Left forelimb (tissue), 1 donor: ENCODE measurements around the gene DGKB.

Source experiments
- DNase-seq: peaks from one replicate; pipeline ENCODE4 v3.0.0-alpha.2; 2018; ENCODE audit warnings: low spot score

The DGKB gene

DNA sequence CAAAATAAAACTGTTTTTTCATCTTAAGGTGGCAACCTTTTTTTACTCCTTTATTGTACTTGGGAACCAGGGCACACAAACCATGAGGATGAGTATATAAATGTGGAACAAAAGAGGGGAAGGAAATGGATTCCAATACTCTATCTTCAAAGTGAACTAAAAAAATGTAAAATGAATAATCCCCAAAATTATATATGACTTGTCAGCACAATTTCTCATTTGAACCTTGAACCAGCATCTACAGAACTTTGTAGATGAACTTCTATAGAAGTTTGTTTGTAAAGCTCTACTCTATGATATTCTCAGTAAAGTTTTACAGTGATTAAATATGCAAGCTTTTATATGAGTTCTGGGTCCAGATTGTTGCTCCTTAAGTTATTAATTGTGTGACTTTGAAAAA, 694.8 kb downstream of the DGKB start:
- DNase-seq: no peak

GRCh38 chr7:14207138-14207537, 695.4 kb downstream of the DGKB start:
- DNase-seq: no peak

GRCh38 chr7:14206121-14206520, 696.4 kb downstream of the DGKB start:
- DNase-seq: no peak

DNA sequence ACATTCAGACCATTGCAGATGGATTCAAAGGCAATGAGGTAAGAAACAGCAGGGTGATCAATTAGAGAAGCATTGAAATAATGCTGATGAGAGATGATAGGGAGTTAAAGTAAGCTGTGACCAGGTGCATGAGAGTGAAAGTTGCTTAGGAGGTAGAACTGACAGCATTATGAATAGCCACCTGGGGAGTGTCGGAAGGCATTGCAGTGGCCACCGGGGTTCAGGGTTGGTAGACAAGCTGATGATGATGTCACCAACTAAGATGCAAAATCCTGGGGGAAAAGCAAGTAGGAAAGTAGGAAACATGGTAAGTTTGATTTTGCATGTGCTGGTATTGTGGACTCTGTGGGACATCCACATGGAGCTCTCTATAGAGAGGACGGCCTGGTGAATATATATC, 701.2 kb downstream of the DGKB start:
- DNase-seq: no peak

DNA sequence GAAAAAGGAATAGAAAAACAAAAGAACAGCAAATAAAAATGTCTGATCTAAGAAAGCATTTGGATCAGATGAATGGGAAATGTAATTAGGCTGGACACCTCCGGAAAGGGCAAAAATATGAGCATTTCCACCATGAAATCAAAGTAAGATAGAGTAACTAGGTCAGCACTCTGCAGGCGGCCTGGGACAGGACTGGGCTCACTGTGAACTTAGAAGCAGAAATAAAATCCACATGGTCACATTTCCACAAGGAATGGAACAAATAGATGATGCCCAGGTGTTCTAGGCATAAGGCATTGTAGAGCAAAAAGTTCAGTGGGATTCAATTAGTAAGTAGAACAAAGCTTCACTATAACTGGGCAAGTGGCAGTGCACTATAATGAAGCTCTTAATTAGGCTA, 703.2 kb downstream of the DGKB start:
- no peak for DNase-seq

GRCh38 chr7:14197280-14197679, 705.3 kb downstream of the DGKB start:
- no peak for DNase-seq

DNA sequence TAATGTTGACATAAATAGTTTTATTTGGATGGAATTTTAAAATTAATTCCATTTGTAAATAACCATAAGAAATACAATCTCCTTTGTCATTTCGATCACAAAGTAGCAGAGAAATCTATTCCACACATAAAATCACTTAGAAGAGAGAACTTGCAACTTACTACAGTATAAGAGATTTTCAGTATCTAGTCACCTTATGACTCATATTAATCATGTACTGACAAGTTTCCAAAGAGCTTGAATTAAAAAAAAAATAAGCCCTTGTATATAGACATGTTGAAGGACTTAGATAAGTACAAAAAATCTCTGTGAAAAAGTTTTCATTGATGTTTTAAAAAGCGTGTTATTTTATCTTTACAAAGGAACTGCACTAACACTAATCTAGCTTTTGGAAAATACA, 706.0 kb downstream of the DGKB start:
- DNase-seq: no peak

GRCh38 chr7:14195871-14196270, 706.7 kb downstream of the DGKB start:
- no peak for DNase-seq

DNA sequence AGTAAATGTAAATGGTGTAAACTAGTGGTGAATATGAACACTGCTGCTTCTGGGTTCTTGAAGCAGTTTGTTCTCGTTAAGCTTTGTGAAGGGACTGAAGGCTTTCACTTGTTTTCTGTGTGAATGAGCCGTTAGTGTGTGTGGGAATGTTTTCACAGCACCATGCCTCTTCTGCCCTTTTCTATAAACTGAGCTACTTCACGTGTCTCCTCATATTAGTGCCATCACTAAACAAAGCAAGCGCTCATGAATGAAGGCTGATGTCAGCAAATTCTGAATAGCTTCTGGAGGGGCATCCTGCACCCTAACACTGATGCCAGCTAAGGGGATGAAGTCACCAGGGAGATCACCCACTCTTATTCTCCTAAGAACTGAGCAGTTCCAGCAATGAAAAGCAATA, 707.5 kb downstream of the DGKB start:
- no peak for DNase-seq

- DNase-seq: no peak
Measured at GRCh38 chr7:14191686-14192098, 710.9 kb downstream of the DGKB start.

DNA sequence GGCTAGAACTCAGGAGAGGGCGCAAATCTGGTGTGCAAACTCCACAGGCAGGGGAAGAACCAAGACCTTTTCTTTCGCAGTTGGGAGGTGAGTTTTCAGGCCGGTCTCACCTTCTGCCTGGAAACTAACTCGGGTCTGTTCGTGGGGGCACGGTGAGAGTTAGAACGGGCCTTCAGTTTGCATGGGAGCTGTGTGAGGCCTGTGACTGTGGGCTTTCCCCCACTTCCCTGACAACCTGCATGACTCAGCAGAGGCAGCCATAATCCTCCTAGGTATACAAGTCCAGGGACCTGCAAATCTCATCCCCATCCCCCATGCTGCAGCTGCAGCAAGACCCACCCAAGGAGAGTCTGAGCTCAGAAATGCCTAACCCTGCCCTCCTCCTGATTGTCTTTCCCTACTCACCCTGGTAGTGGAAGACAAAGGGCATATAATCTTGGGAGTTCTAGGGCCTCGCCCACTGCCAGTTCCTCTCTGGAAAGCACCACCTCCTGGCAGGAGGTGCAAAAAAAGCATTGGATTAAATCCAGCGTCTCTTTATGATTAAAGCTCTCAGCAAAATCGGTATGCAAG, 718.2 kb downstream of the DGKB start:
- no peak for DNase-seq

DNA sequence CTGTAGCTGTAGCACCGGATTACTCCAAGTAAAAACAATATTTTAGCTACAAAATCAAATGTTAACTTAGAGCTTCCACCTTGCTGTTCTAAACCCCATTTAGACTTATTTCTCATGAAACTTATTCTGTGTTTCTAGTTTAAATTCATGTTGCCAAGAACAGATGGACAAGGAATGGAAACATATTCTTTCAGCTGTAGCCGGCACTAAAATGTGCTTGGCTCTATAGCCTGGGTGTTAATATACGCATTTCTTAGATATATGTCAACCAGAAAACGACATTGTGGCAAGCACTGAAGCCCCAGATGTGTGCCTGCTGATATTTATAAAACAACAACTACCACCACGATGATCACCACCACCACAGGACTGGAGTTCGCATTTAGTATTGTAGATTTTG, 722.8 kb downstream of the DGKB start:
- DNase-seq: no peak

- no peak for DNase-seq
Measured at GRCh38 chr7:14177876-14178275, 724.7 kb downstream of the DGKB start.

DNA sequence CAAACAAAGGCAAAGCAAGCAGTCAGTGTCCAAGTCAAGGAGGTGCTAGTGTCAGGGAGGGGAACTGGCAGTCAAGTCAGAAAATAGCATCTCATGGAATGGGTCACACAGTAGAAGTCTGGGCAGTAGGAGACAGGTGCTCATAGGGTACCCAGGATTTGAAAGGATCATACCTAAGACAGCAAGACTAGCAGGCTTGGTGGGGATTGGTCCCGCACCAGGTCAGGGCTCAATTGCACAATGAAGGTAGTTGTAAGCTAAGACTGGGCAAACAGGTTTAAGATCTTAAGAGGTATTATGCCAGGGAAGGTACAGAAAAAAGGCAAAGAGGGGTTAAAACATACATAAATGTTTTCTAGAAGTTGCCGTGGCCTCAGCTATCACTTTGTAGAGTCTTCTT, 731.7 kb downstream of the DGKB start:
- DNase-seq: no peak

GRCh38 chr7:14158111-14158510, 744.4 kb downstream of the DGKB start:
- no peak for DNase-seq

DNA sequence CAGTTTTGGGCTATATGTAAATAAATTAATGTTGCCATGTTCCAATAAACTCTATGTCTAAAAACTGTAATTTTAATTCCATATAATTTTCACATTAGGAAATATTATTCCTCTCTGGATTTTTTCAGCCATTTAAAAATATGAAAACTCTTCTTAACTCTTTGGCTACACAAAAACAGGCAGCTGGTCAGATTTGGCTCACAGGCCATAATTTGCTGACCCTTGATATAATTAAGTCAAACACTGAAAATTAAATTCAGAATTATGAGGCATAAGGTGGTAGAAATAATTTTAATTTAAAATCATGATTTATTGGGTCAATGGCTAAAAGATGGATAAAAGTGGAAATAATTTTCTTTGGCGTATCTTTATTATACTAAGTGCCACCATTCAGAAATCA, 746.1 kb downstream of the DGKB start:
- DNase-seq: no peak

DNA sequence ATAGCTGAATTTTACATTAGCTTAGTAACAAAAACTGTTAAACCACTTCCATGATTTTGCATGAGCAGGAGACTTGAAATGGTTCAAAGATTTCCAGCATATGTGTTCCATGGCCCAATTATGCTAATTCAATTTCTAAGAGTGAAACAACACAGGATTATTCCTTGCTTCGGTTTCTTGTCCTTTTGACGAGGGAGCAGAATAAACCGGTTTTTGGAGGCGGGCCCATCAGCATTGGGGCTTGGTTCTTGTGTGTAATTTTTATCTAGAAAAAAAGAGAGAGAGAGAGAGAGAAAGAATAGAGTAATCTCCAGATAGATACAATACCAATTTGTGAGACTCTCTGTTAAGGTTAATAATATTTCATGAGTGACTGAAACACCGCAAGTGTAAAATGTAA, 753.6 kb downstream of the DGKB start:
- no peak for DNase-seq

DNA sequence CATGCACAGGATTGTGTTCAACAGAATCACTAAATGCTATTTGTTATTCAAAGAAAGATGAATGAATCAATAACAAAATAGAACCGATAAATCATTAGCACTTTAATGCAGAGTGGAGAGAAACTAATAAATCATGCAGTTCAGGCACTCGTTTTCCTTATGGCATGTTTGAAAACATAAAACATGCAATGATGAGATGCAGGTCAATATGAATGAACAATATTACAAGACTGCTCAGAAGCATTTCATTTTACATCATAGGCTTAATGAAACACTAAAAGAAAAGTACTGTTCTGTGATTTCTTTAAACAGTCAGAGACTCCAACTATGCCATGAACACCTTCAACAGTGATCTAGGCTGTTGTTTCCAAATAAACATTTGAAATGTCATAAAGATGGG, 755.0 kb downstream of the DGKB start:
- no peak for DNase-seq

GRCh38 chr7:14144538-14144937, 758.0 kb downstream of the DGKB start:
- no peak for DNase-seq

- DNase-seq: no peak
Measured at GRCh38 chr7:14144109-14144508, 758.4 kb downstream of the DGKB start.

GRCh38 chr7:14137676-14138075, 764.9 kb downstream of the DGKB start:
- DNase-seq: no peak

- no peak for DNase-seq
Measured at GRCh38 chr7:14133752-14134151, 768.8 kb downstream of the DGKB start.

- no peak for DNase-seq
Measured at GRCh38 chr7:14125998-14126397, 776.6 kb downstream of the DGKB start.

GRCh38 chr7:14124716-14125115, 777.8 kb downstream of the DGKB start:
- no peak for DNase-seq

DNA sequence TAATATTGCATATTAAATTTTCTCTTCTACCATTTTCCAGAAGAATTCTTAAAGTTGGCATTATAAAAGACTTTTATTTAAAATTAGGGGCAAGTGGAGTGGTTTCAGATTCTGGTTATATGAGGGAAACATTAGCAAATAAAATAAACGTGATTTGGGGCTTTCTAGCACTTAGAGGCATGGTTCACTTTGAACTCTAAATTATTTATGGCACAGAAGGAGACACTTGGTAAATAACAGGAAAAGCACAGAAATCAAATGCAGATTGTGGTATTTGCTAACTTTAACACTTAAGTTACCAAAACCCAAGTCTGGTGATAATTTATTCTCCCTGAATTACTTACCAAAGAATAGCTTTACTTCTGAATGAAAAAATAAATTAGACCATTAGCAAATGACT, 778.6 kb downstream of the DGKB start:
- no peak for DNase-seq
